H1 (cell line): ENCODE results near the gene ADAMTS13. TPM values are rescaled to one million over a fixed set of nuclear protein-coding genes. Genes with fewer than 3 reads are reported as not detected.

ENCODE experiments used
- CEBPB ChIP-seq: IDR thresholded peaks from 2 replicates; pipeline ENCODE4 v1.6.1; 2012; ENCODE audit warnings: low read depth, low read length
- EGR1 ChIP-seq: IDR thresholded peaks from 2 replicates; pipeline ENCODE4 v1.6.1; 2011; ENCODE audit warnings: low read depth, low read length, borderline replicate concordance
- EZH2 ChIP-seq: fragments of 200-600 bp; sonication (generic); IDR thresholded peaks from 2 replicates; pipeline ENCODE4 v1.7.1; 2012; ENCODE audit warnings: low read depth, mild to moderate bottlenecking, moderate library complexity, low read length, inconsistent platforms; ENCODE audit not compliant: severe bottlenecking
- JUND ChIP-seq: IDR thresholded peaks from 2 replicates; pipeline ENCODE4 v1.6.1; 2011; ENCODE audit warnings: mild to moderate bottlenecking, improper control_type of control experiment, low read length
- RXRA ChIP-seq: IDR thresholded peaks from 2 replicates; pipeline ENCODE4 v1.6.1; 2011; ENCODE audit warnings: low read depth, mild to moderate bottlenecking, low read length, moderate library complexity; ENCODE audit not compliant: insufficient read depth
- SP1 ChIP-seq: IDR thresholded peaks from 2 replicates; pipeline ENCODE4 v1.6.1; 2011; ENCODE audit warnings: low read depth, low read length
- TAF1 ChIP-seq: IDR thresholded peaks from 2 replicates; pipeline ENCODE4 v1.6.1; 2011; ENCODE audit warnings: mild to moderate bottlenecking, low read depth, low read length
- TBP ChIP-seq: IDR thresholded peaks from 2 replicates; pipeline ENCODE4 v1.6.1; 2011; ENCODE audit warnings: low read depth, low read length, improper control_type of control experiment
- TCF12 ChIP-seq: IDR thresholded peaks from 2 replicates; pipeline ENCODE4 v1.6.1; 2011; ENCODE audit warnings: low read depth, mild to moderate bottlenecking, low read length
- polyA plus RNA-seq, 7 experiments: library from polyadenylated mRNA; depleted of rRNA in 3 of 7; stranded (reverse) in 5 of 7; unstranded in 2 of 7; fragments of >200 nt in 5 of 7; fragments of 200-250 nt in 2 of 7; gene quantifications; 1 replicate in 5 of 7; 2 replicates in 1 of 7; 4 replicates in 1 of 7; pipeline versions ENCODE4 v1.2.1 to v1.2.3, GENCODE V29; 2011 to 2013; ENCODE audit warnings: missing spikeins in 2 of 7, mixed read lengths in 2 of 7
- total RNA-seq: library from RNA; stranded (reverse); fragmentation: NEBNext Ultra II Directional; extraction: Animal tissue kit (Norgen Biotek cat#: 25700); gene quantifications from 2 replicates; pipeline ENCODE4 v1.2.1, GENCODE V29; 2021
- TF ChIP-seq, protein P1 (sequence below): fragments of 300-600 bp; sonication (generic); IDR thresholded peaks from 2 replicates; pipeline ENCODE4 v1.7.1; 2012; ENCODE audit warnings: low read length, moderate library complexity, mild to moderate bottlenecking, inconsistent platforms; ENCODE audit not compliant: insufficient replicate concordance

ADAMTS13 gene
- total and polyA plus RNA-seq, 2 of the 8 experiments (the other 6 are each of a cell fraction or from before 2014, with no cell fraction given): 4.4 to 5.8 TPM

DNA sequence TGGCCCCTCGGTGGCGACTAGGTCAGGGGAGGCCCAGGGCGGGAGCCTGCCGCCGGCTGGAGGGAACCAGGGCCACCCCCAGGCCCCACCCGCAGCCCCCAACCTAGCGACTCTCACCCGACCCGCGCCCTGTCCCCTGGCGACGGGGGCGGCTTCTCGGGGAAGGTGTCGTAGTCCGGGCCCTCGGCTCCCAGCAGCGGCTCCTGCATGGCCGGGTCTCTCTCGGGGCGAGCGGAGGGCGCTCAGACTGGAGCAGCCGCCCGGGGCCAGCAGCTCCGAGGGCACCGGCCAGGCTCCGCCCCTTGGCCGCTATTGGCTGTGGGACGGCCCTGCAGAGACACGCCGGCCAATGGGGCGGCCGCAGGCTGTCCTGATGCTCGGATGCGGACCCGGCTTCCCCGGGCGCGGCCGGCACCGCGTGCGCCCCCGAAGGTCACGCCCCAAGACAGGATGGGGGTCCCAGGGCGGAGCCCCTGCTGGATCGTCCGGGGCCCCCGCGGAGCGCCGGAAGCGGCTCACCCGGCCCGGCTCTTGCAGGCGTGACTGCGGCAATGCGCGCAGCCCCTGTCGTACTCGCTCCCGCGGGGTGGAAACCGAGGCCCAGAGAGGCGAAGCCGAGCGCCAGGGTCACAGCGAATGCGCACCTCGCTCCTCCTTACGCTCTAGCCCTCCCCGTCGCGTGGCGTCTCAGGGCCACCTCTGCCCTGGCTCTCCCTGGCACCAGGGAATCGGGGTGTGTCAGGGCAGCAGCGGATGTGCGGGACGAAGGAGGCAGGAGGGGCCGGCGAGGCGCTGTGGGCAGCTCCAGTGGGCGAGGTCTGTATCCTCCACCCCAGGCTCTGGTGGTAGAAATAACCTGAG, 56.9 kb downstream of the ADAMTS13 start, which contains the start of gene SLC2A6 (continued):
- TF ChIP-seq JUND (no peak), TAF1 (peak; percentile 77; the same call in 1 of the 2 replicates), EGR1 (no peak), CEBPB (no peak), TCF12 (no peak), RXRA (no peak), TBP (peak; percentile 53; the same call in 1 of the 2 replicates), EZH2 (no peak), SP1 (peak; percentile 69; the same call in 1 of the 2 replicates)
- TF ChIP-seq, protein P1, sequence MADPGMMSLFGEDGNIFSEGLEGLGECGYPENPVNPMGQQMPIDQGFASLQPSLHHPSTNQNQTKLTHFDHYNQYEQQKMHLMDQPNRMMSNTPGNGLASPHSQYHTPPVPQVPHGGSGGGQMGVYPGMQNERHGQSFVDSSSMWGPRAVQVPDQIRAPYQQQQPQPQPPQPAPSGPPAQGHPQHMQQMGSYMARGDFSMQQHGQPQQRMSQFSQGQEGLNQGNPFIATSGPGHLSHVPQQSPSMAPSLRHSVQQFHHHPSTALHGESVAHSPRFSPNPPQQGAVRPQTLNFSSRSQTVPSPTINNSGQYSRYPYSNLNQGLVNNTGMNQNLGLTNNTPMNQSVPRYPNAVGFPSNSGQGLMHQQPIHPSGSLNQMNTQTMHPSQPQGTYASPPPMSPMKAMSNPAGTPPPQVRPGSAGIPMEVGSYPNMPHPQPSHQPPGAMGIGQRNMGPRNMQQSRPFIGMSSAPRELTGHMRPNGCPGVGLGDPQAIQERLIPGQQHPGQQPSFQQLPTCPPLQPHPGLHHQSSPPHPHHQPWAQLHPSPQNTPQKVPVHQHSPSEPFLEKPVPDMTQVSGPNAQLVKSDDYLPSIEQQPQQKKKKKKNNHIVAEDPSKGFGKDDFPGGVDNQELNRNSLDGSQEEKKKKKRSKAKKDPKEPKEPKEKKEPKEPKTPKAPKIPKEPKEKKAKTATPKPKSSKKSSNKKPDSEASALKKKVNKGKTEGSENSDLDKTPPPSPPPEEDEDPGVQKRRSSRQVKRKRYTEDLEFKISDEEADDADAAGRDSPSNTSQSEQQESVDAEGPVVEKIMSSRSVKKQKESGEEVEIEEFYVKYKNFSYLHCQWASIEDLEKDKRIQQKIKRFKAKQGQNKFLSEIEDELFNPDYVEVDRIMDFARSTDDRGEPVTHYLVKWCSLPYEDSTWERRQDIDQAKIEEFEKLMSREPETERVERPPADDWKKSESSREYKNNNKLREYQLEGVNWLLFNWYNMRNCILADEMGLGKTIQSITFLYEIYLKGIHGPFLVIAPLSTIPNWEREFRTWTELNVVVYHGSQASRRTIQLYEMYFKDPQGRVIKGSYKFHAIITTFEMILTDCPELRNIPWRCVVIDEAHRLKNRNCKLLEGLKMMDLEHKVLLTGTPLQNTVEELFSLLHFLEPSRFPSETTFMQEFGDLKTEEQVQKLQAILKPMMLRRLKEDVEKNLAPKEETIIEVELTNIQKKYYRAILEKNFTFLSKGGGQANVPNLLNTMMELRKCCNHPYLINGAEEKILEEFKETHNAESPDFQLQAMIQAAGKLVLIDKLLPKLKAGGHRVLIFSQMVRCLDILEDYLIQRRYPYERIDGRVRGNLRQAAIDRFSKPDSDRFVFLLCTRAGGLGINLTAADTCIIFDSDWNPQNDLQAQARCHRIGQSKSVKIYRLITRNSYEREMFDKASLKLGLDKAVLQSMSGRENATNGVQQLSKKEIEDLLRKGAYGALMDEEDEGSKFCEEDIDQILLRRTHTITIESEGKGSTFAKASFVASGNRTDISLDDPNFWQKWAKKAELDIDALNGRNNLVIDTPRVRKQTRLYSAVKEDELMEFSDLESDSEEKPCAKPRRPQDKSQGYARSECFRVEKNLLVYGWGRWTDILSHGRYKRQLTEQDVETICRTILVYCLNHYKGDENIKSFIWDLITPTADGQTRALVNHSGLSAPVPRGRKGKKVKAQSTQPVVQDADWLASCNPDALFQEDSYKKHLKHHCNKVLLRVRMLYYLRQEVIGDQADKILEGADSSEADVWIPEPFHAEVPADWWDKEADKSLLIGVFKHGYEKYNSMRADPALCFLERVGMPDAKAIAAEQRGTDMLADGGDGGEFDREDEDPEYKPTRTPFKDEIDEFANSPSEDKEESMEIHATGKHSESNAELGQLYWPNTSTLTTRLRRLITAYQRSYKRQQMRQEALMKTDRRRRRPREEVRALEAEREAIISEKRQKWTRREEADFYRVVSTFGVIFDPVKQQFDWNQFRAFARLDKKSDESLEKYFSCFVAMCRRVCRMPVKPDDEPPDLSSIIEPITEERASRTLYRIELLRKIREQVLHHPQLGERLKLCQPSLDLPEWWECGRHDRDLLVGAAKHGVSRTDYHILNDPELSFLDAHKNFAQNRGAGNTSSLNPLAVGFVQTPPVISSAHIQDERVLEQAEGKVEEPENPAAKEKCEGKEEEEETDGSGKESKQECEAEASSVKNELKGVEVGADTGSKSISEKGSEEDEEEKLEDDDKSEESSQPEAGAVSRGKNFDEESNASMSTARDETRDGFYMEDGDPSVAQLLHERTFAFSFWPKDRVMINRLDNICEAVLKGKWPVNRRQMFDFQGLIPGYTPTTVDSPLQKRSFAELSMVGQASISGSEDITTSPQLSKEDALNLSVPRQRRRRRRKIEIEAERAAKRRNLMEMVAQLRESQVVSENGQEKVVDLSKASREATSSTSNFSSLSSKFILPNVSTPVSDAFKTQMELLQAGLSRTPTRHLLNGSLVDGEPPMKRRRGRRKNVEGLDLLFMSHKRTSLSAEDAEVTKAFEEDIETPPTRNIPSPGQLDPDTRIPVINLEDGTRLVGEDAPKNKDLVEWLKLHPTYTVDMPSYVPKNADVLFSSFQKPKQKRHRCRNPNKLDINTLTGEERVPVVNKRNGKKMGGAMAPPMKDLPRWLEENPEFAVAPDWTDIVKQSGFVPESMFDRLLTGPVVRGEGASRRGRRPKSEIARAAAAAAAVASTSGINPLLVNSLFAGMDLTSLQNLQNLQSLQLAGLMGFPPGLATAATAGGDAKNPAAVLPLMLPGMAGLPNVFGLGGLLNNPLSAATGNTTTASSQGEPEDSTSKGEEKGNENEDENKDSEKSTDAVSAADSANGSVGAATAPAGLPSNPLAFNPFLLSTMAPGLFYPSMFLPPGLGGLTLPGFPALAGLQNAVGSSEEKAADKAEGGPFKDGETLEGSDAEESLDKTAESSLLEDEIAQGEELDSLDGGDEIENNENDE: no peak
